T-helper 22 cell (primary cell): ENCODE measurements around the gene MYH2.

Experiments
- DNase-seq: peaks from one replicate; pipeline ENCODE4 v3.0.0-alpha.2; 2020; ENCODE audit warnings: low read depth

MYH2 gene

GRCh38 chr17:10516065-10516464, 33.4 kb downstream of the MYH2 start:
- DNase-seq = no peak

GRCh38 chr17:10513299-10514067, 36.0 kb downstream of the MYH2 start:
- no peak for DNase-seq

- DNase-seq = no peak
Measured at GRCh38 chr17:10512856-10513255, 36.6 kb downstream of the MYH2 start.

GRCh38 chr17:10499950-10500349, 49.5 kb downstream of the MYH2 start:
- no peak for DNase-seq

GRCh38 chr17:10492004-10492403, 57.5 kb downstream of the MYH2 start:
- no peak for DNase-seq

GRCh38 chr17:10482252-10482651, 67.2 kb downstream of the MYH2 start:
- no peak for DNase-seq

- no peak for DNase-seq
Measured at GRCh38 chr17:10477701-10478100, 71.8 kb downstream of the MYH2 start.

GRCh38 chr17:10474536-10474935, 74.9 kb downstream of the MYH2 start:
- no peak for DNase-seq

- no peak for DNase-seq
Measured at GRCh38 chr17:10471858-10472257, 77.6 kb downstream of the MYH2 start.
